Fibroblast of lung (primary cell): Measurements from ENCODE around the gene FBXW5.

Source experiments
- CTCF ChIP-seq, 2 donors: IDR thresholded peaks in 1 of 2; conservative IDR thresholded peaks in 1 of 2; 1 replicate in 1 of 2; 2 replicates in 1 of 2; pipeline ENCODE4 v1.5.1; 2011 to 2012; ENCODE audit warnings: low read length in 2 of 2, control low read depth in 1 of 2, inconsistent platforms in 1 of 2, low read depth in 1 of 2, mild to moderate bottlenecking in 1 of 2
- EZH2 ChIP-seq: IDR thresholded peaks from 2 replicates; pipeline ENCODE4 v1.5.1; 2012; ENCODE audit warnings: low read length, control low read depth, mild to moderate bottlenecking; ENCODE audit errors: missing control alignments

DNA sequence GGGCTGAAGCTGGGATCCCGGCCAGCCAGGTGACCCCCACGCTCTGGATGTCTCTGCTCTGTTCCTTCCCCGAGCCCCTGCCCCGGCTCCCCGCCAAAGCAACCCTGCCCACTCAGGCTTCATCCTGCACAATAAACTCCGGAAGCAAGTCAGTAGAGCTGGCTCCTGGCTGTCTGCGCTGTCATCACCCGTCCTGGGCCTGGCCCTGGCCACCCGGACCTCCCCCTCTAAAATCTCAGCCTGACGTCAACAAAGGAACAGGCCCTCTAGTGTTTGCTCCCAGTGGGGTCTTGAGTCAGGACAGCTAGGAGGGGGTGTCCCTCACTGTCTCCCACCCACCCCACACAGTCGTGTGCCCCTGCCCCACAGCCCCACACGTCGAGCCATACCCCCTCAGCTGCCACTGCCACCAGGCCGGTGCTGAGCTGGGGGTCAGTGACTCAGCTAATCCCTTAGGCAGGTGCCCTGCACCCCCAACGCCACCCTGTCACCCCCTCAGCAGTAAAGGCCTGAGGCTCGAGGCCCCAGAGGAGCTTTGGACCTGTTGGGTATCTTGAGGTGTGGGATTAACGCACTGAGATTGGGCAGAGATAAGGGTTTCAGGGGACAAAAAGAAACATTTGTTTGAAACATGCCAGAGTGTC is 37.2 kb upstream of the FBXW5 start:
- TF ChIP-seq CTCF (conservative IDR thresholded peaks at IDR 0.05 in 1 of 2, IDR thresholded peaks at IDR 0.05 in 1 of 2; ENCODE audit: low read depth in 1 of 2, low read length in 2 of 2) (no peak), EZH2 (no peak)
